Stimulated activated CD4-positive, alpha-beta T cell treated with anti-CD3 and anti-CD28 coated beads, Interleukin-4, amount 100 ng/mL, for 4 hours (primary cell): ENCODE data around the gene ZMYM4.

Source experiments
- DNase-seq, 2 experiments: peaks; one replicate each; pipeline ENCODE4 v3.0.0-alpha.2; 2020

The ZMYM4 gene

GRCh38 chr1:35278886-35279554, 10.5 kb downstream of the ZMYM4 start:
- DNase-seq, result no peak

- DNase-seq, result no peak
Observed at GRCh38 chr1:35279555-35279904, 11.0 kb downstream of the ZMYM4 start.

DNA sequence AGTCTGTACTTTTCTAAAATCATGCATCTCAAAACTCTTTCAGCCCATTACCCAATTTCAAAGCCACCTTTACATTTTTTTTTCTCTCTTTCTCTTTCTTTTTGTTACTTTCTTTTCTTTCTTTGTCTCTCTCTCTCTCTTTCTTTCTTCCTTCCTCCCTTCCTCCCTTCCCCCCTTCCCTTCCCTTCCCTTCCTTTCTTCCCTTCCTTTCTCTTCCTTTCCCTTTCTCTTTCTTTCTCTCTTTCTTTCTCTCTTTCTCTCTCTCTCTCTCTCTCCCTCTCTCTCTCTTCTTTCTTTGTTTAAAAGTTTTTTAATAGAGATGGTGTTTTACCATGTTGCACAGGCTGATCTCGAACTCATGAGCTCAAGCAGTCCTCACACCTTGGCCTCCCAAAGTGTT, 11.5 kb downstream of the ZMYM4 start:
- no peak for DNase-seq

DNA sequence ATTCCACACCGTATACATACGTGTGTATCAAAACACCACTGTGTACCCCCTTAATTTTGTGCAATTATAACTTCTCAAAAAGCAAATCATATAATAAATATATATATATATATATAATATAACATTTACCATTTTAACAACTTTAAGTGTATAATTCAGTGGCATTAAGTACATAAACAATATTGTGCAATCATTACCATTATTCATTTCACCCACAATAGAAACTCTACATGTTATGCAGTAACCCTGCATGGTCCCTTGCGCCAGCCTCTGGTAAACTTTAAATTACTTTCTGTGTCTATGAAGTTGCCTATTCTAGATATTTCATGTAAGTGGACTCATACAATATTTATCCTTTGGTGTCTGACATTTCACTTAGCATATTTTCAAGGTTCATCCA, 13.1 kb downstream of the ZMYM4 start:
- DNase-seq, result no peak

GRCh38 chr1:35282172-35282571, 13.7 kb downstream of the ZMYM4 start:
- no peak for DNase-seq

DNA sequence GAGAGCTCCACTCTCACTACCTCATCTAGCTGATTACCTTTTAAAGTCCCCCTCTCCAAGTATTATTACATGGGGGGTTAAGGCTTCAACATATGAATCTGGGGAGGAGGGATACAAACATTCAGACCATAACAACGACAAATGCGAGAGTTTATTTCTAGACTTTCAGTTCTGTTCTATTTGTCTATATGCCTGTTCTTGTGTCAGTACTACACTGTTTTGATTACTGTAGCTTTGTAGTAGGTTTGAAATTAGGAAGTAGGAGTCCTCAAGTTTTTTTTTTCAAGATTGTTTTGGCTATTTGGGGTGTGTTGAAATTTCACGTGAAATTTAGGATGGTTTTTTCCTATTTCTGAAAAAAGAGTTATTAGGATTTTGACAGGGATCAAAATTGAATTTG, 16.3 kb downstream of the ZMYM4 start:
- DNase-seq, result no peak

- no peak for DNase-seq
Observed at GRCh38 chr1:35285771-35286606, 17.5 kb downstream of the ZMYM4 start.

DNA sequence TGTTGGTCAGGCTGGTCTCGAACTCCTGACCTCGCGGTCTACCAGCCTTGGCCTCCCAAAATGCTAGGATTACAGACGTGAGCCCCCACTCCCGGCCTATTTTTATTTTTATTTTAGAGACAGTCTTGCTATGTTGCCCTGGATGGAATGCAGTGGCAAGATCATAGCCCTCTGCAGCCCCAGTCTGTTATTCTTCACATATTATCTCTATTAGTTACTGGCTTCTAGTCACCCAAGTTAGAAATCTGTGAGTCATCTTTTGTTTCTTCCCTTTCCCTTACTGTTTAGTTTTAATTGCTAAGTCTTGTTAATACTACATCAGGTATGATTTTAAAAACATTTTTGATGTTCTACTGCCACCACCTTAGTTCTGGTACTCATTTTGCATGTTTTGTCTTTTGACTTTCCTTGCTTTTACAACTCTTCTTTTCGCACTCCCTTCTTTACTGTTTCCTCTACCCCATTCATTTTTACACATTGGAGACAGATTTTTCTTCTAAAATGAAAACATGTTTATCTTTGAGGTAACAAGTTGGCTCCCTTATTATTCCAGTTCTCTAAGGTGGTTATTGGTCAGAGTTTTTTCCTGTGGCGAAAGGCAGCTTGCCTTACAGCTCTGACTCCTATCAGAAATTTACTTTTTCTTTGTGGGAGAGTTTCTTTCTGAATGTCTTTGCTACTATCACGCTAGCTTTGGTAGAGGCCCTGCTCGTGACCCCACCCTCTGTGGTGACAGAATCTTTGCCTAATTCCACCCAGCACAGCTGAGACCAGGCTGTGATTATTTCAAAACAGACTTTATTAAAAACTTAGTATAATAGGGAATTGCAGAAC, 19.5 kb downstream of the ZMYM4 start:
- DNase-seq, result no peak

GRCh38 chr1:35288761-35289160, 20.3 kb downstream of the ZMYM4 start:
- DNase-seq, result no peak

GRCh38 chr1:35290452-35290851, 21.9 kb downstream of the ZMYM4 start:
- DNase-seq, result no peak

GRCh38 chr1:35294809-35295208, 26.3 kb downstream of the ZMYM4 start:
- no peak for DNase-seq

DNA sequence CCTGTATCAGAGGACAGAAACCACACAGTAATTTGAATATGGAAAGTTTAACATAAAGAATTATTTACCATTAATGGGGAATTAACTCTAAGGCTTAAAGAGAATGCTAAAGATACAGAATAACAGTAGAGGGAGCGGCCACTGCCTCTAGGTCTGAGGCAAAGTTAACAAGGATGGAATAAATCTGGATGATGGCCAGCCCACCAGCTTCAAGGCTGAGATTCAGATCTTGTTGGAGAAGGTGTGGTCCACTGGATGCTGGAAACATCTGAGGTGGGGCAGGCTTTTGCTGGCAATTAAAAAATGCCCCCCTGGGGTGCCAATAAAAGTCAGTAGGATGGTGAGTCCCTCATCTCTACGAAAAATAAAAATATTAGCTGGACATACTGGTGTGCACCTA, 29.4 kb downstream of the ZMYM4 start:
- DNase-seq, result no peak

GRCh38 chr1:35298464-35298863, 30.0 kb downstream of the ZMYM4 start:
- DNase-seq, result peak; percentile 4 to 12

DNA sequence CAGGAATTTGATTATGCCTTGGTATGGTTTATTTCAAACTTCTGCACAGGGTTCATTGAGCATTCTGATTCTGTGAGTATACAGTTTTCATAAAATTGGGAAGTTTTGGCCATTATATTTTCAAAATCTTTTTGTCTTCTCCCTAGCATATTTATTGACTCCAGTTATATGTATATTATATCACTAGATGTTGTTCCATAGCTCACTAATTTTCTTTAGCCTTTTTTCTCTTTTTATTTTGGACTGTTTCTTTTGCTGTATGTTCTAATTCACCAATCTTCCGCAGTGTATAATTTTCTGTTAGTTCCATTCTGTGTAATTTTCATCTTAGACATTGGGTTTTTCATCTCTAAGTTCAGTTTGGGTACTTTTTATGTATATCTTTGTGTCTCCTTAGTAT, 31.9 kb downstream of the ZMYM4 start:
- DNase-seq, result no peak

DNA sequence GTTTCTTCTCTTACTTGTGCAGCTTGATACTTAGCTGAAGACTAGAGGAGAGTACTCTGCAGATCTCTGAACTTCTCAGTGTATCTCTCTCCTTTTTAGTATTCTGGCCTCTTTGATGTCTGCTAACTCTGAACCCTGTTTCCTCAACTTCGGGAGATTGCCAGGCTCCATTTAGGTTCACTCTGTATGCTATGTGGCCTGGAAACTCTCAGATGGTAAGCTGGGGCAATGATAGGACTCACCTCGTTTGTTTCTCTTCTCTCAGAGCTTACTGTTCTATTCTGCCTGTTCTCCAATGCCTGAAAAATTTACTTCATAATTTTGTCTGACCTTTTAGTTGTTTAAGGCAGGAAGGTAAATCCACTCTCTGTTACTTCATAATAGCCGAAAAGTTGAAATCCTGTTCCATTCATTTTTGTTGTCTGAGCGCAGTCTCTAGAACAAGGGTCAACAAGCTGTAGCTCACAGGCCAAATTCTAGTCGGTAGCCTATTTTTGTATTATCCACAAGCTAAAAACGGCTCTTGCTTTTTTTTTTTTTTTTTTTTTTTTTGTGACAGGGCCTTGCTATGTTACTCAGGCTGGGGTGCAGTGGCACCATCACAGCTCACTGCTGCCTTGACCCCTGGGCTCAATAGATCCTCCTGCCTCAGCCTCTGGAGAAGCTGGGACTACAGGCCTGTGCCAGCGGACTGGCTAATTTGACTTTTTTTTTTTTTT, 33.3 kb downstream of the ZMYM4 start:
- no peak for DNase-seq

GRCh38 chr1:35305383-35305782, 36.9 kb downstream of the ZMYM4 start:
- no peak for DNase-seq

- no peak for DNase-seq
Observed at GRCh38 chr1:35315649-35316048, 47.1 kb downstream of the ZMYM4 start.

- DNase-seq, result no peak
Observed at GRCh38 chr1:35316264-35316663, 47.8 kb downstream of the ZMYM4 start.

DNA sequence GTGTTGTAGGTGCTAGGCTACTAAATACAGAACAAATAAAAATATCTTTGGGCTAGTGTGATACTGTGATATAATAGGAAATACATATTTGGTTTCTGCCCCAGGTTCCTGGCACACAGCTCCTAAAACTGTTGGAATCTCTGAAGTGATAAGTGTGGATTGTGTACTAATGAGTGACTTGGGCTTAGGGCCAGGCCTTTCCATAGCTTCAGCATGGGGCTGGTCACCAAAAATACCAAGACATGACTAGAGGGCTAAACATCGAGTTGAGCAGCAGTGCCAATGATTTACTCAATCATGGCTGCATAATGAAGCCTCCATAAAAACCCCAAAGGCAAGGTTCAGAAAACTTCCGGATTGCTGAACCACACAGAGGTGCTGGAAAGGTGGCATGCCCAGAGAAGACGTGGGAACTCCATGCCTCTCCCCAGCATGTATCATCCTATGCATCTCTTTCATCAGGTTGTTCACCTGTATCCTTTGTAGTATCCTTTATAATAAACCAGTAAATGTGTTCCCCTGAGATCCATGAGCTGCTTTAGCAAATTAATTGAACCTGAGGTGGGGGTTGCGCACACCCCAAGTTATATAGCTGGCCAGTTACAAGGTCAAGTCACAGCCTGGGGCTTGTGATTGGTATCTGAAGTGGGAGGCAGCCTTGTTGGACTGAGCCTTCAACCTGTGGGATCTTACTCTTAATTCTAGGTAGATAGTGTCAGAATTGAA, 51.6 kb downstream of the ZMYM4 start:
- no peak for DNase-seq

GRCh38 chr1:35320937-35321336, 52.4 kb downstream of the ZMYM4 start:
- DNase-seq, result no peak

GRCh38 chr1:35324486-35324885, 56.0 kb downstream of the ZMYM4 start:
- DNase-seq, result no peak

- DNase-seq, result no peak
Observed at GRCh38 chr1:35326246-35326866, 57.8 kb downstream of the ZMYM4 start.
